Epithelial cell of proximal tubule (primary cell): ENCODE results near the gene ALG6. TPM values are rescaled to one million over a fixed set of nuclear protein-coding genes. Genes with fewer than 3 reads are reported as not detected.
"Not testable (repeated sequence)": the region's sequence is repeated elsewhere in the genome, so short reads cannot be mapped to it uniquely, and the experiment has no call there.

Experiments
- DNase-seq: peaks from one replicate; pipeline ENCODE4 v3.0.0-alpha.2; 2011; ENCODE audit warnings: low read depth
- H3K4me3 ChIP-seq: 2 replicates; pipeline ENCODE4 v1.5.1; 2011; ENCODE audit warnings: low read depth, mild to moderate bottlenecking, low read length
- total RNA-seq: library from RNA; depleted of rRNA; stranded (reverse); fragments of >200 nt; gene quantifications from 2 replicates; pipeline ENCODE4 v1.2.3, GENCODE V29; 2015
- TF ChIP-seq, protein P1 (sequence below): conservative IDR thresholded peaks from 2 replicates; pipeline ENCODE4 v1.5.1; 2012; ENCODE audit warnings: low read depth, mild to moderate bottlenecking, low read length

ALG6 gene
- total RNA-seq, 1 donor from 2014 or later = 7.8 TPM

DNA sequence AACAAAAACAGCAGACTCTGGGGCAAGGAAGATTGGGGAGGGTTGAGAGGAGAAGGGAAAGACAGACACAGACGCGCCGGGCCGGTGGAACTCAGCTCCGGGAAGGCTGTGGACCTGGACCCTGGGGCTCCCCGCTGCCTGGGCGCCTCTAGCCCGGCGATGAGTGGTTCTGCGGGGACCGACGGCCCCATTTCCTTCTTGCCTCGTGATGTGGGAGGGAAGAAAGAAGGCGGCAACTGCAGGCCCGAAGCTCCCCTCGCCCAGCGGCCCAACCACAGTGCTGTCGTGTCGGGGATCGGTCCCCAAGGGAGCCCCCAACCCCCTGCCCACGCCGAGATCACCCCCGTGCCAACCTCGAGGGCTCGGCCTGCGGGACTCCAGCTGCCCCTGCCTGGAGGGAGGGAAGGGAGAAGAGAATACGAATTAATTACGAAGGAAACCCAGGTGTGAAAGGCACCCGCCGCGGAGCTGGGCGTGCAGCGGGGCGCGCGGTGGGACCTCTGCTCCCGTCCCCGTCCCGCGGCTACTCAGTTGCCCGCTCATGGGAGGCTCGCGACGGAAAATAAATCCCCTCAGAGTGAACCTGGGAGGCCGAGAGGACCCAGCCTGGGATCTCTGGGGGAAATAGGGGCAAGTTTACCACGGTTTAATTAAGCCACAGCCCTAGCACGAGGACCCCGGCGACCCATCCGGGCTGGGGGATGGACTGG is 37.7 kb upstream of the ALG6 start:
- DNase-seq = no peak
- TF ChIP-seq, protein P1, sequence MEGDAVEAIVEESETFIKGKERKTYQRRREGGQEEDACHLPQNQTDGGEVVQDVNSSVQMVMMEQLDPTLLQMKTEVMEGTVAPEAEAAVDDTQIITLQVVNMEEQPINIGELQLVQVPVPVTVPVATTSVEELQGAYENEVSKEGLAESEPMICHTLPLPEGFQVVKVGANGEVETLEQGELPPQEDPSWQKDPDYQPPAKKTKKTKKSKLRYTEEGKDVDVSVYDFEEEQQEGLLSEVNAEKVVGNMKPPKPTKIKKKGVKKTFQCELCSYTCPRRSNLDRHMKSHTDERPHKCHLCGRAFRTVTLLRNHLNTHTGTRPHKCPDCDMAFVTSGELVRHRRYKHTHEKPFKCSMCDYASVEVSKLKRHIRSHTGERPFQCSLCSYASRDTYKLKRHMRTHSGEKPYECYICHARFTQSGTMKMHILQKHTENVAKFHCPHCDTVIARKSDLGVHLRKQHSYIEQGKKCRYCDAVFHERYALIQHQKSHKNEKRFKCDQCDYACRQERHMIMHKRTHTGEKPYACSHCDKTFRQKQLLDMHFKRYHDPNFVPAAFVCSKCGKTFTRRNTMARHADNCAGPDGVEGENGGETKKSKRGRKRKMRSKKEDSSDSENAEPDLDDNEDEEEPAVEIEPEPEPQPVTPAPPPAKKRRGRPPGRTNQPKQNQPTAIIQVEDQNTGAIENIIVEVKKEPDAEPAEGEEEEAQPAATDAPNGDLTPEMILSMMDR = no peak
- H3K4me3 ChIP-seq = no peak overlapping the region

DNA sequence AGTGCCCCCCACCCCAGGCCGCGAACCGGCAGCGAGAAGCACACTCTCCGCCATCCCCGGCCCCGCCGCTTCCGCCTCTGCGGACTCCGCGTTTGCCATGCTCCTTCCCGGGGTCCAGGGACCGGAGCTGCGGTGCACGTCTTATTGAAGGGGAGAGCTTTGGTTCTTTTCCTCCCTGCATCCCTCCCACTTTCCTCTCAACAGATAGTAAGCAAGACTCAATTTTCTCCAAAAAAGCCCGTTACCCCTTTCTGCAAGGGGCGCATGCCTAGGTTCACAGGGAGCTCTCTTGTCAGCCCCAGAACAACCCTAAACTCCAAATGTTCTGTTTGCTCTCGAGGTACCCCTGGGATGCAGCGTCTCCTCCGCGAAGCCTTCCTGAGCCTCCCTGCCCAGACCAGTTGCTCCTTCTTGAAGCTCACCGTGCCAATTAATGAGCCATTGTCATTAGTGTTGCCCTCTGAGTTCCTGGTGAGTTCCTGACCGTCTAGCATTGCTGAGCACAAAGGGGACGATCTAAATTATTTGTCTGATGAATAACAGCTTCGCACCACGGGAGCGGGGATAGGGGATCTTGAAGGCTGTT is 37.0 kb upstream of the ALG6 start:
- TF ChIP-seq, protein P1 = no peak
- H3K4me3 ChIP-seq = no peak overlapping the region
- DNase-seq = no peak

DNA sequence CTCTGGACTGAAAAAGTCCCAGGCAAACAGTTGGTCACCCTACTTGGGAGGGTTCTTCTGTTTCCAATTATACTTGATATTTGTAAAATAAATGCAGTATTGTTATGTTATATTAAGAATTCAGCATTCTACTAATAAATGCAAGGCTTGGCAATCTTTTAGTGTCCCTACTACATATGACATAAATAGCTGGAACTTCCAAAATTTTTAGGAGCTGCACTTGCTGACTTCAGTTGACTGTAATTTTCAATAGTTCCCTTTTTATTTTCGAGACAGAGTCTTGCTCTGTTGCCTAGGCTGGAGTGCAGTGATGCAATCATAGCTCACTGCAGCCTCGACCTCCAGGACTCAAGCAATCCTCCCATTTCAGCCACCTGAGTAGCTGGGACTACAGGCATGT is 25.0 kb upstream of the ALG6 start:
- no peak for DNase-seq
- TF ChIP-seq, protein P1 = no peak
- no peak overlapping the region for H3K4me3 ChIP-seq

DNA sequence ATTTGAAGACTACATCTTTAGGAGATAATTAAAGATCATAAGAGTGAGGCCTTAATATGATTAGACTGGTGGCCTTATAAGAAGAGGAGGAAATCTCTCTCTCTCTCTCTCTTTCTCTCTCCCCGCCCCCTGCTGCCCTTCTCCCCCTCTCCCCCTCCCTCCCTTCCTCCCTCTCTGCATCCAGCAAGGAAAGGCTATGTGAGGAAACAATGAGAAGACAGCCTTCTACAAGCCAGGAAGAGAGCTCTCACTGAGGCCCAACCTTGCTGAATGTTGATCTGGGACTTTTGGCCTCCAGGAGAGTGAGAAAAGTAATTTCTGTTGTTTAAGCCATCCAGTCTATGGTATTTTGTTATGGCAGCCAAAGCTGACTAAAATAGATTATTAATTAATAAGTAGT is 23.5 kb upstream of the ALG6 start:
- H3K4me3 ChIP-seq = no peak overlapping the region
- TF ChIP-seq, protein P1 = no peak
- no peak for DNase-seq

DNA sequence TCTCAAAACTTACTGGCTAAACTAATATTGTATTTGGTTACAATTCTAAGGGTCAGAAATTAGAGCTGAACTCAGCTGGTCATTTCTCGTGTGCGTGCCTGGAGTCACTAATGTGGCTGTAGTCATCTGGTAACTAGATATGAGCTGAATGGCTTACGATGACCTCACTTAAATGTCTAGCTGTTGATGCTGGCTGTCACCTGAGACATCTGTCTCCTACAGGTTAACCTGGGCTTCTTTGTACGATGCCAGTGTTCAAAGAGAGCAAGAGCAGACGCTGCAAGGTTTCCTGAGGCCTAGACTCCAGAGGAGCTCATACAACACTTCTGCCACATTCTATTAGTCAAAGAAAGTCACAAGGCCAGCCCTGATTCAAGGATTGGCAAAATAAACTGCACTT is 17.1 kb upstream of the ALG6 start:
- no peak for DNase-seq
- no peak overlapping the region for H3K4me3 ChIP-seq
- TF ChIP-seq, protein P1 = no peak

DNA sequence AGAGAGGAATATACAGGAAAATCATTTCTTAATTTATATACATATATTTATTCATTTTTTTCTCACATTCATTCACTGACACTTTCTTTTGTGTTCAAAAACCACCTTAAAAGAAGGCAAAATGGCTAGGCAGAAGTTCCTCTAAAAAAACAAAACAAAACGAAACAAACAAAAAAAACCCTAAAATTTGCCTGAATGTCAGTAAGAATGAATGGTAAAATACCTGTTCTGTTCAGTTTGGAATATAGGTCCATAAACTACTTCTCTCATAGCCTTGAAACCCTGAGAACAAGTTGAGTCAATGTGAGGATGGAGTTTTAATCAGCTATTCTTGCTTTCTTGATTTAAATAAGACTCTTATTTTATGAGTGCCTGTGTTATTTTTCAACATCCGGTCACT is 14.7 kb upstream of the ALG6 start:
- no peak for DNase-seq
- TF ChIP-seq, protein P1 = no peak
- no peak overlapping the region for H3K4me3 ChIP-seq

DNA sequence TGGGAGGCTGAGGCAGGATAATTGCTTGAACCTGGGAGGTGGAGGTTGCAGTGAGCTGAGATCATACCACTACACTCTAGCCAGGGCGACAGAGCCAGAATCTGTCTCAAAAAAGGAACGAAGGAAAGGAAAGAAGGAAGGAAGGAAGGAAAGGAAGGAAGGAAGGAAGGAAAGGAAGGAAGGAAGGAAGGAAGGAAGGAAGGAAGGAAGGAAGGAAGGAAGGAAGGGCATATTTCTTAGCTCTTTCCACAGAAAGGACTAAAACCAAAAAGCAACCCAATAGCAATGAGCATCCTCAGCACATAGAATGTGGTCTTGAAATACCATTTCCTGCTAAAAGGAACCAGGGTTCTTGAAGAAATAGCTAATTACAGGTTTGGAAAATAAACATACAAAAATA is 11.2 kb upstream of the ALG6 start:
- H3K4me3 ChIP-seq, DNase-seq: not testable (repeated sequence)
